Islet of Langerhans (tissue), 1 donor: ENCODE measurements around the gene KCNJ10.
"Not testable (repeated sequence)": the region's sequence is repeated elsewhere in the genome, so short reads cannot be mapped to it uniquely, and the experiment has no call there.

ENCODE experiments used
- FAIRE-seq: peaks from one replicate; lab custom pipeline; 2011; peaks lifted over from hg19 to GRCh38; lab: Jason Lieb, UNC

KCNJ10 gene

DNA sequence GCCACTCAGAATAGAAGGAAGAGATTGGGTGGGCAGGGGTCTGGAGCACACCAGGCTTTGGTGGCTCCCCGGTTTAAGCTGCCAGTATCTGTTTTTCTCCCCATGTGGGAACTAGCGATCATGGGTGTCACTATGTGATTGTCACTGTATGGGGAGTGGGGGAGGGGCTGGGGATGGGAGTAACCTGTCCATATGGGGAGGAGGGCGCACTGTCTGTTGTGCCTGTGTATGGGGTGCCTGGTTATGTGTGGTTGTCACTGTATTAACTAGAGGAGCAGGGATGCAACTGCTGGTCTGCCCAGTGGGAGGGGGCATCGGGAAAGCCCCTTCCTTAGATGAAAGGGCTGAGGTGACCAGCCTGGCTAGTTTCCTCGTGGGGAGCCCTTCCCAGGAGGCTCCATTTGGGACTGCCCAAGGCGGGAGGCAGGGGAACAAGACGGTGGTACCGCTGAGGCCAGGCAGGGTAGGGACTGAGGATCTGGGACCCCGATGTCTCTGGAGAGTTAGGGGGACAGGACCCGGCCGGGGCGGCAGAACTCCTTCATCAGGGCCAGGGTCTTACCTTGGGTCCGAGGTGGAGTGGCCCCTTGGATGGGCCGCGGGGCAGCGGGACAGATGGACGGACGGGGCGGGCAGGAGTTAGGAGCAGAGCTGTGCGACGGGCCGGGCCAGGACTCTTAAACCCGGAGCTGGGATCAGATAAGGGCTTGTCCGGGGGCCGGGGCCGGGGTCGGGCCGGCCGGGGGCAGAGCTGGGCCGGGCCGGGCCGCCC is at the start of gene KCNJ10:
TSS of gene KCNJ10 (minus strand) at position 701 of the 772 bp plus-strand sequence. CDS start 27,628 bp downstream, outside the sequence.
- no peak for FAIRE-seq

DNA sequence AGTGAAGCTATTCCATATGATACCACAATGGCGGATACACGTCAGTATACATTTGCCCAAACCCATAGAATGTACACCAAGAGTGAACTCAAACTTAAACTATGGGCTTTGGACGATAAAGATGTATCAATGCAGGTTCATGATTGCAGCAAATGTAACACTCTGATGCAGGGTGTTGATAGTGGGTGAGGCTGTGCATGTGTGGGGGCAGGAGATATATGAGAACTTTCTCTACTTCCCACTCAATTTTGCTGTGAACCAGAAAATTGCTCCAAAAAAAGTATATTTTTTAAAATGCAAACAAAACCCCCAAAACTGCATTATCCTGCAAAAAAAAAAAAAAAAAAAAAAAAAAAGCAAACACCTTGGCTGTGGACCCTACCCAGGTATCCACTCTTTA is 49.0 kb upstream of the KCNJ10 start:
- FAIRE-seq = no peak

DNA sequence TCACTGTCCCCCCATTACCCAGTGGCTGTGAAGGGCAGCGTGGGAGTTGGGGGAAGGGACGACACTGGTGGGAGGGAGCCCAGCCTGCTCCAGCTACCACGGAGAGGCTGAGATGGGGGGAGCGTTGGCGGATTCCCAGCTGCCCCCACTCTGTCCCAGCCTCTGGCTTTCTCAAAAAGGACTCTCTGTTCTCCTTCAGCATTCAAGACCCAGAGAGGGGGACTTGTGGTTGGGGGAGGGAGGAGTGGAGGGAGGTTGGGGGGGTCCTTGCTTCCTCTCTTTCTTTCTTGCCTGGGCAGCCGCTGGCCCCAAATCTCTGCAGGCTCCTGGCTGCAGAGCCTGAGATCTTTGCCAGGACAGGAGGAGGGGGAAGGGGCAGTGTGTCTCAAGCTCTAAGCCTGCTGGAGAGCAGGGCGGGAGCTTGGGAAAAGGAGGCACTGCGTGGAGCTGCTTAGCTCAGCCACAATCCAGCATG is 47.8 kb upstream of the KCNJ10 start:
- no peak for FAIRE-seq

DNA sequence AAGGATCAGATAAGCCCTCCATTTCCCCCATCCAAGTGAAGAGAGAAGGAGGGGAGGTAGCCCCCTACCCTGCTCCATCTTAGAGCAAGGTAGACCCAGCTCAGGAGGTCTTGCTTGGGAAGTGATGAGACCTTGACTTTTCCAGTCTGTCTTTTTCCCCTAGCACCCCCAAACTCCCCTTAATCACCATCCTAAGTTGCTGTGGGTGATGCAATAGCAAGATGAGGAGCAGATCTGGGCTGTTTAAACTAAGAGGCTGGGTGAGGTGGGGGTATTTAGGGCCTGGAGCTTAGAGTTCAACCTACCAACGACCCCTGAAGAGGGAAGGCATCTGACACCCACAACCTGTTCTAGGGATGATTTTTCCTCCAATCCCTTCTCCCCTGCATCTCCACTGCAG is 47.3 kb upstream of the KCNJ10 start:
- FAIRE-seq = no peak

DNA sequence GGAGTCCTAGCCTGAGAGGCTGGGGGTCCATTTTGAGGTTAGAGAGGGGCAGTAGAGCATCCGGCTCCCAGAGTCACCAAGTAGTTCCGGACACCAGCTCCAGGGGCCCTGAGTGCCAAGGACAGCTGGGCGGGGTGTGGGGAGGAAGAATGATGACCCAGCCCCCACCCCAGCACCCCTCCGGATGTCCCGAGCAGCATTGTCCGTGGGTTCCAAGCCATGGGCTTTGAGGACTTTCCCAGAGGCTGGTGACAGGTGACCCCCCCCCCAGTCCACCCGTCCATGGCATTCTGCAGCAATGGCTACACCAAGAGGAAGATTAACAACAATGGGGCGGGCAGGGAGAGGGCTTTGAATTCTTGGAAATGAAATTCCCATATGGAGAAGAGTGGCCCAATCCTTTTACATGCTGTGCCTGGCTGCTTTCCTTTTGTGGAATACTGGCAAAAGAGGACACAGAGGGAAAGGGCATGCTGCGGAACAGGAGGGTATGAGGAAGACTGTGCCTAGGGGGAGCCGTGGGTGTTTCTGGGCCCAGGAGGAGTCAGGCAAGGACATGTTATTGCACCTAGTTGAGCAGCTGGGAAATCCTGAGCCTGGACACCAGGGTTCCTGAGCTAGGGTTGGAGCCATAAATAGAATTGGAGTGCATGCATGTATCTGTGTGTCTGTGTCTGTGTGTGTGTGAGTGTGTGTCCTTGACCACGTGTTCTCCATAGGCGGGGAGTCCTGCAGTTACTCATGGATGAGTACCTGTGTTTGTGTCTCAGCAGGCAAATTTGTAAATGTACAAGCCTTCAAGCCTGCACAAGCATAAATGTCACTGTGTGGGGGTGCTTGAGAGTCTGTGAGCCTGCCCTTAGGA is 46.6 kb upstream of the KCNJ10 start:
- no peak for FAIRE-seq

DNA sequence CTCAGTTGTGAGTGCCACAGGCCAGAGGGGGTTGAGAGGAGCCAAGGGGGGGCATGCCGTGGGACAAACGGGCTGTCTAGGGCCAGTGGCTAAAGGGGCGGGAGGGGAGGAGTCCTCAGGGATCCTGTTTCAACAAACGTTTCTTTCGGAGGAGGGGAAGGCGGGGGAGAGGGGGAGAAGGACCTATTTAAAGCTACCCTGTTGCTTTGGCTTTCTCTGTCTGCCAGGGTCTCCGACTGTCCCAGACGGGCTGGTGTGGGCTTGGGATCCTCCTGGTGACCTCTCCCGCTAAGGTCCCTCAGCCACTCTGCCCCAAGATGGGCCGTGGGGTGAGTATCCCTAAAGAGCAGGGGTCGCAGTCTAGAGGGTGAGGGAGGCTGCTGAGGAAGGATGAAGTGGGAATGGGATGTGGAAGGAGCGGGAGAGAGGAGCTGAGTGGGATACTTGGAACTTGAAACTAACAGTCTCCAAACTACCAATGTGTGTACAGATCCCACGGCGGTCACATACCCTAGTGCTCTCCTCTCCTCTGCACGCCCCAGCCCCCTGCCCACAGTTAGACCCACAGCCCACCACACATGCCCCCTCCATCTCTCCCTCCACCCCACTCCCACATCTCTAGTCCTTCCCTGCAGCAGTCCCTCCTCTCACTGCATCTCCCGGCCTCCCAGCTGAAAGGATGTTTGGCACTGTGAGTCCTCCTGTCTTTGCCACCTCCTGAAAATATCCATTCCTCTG is 45.8 kb upstream of the KCNJ10 start, which contains the start of gene ATP1A2:
TSS of gene ATP1A2 (plus strand) at position 215 of the 738 bp plus-strand sequence. CDS start at position 318, 103 bp downstream.
- no peak for FAIRE-seq

DNA sequence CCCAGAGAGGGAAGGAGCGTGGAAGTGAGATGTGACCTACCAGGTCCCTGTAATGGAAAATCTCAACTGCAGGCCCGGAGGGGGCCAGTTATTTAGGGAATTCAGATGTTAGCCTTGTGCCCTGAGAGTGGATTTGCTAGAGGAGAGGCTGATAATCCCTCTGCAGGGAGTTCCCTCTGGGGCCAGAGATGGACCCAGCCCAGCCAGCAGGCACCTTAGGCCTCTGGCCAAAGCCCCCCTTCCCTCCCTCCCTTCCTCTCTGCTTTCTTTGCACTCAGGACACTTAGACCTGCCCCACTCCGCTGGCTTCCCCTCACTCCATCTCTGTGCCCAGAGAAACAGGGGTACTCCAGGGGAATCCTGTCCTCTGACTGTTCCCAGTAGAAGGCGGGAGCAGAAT is 44.1 kb upstream of the KCNJ10 start:
- FAIRE-seq = no peak

DNA sequence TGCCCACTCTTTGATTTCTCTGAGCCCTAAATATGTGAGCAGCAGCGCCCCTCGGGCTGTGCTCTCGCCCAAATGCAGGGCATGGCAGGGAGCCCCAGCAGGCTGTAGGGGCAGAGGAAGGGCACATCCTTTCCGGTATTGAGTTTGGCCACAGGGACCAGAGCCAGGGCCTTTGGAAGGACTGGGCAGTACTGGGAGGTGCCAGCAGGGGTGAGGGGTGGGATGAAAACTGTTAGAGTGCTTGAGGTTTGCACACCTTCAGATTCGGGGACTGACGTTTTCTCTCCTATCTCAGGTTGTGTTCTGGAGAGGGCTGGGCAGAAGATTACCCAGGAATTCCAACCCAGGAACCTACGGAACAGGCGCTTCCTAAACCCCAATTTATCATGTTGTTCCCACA is 43.4 kb upstream of the KCNJ10 start:
- no peak for FAIRE-seq

DNA sequence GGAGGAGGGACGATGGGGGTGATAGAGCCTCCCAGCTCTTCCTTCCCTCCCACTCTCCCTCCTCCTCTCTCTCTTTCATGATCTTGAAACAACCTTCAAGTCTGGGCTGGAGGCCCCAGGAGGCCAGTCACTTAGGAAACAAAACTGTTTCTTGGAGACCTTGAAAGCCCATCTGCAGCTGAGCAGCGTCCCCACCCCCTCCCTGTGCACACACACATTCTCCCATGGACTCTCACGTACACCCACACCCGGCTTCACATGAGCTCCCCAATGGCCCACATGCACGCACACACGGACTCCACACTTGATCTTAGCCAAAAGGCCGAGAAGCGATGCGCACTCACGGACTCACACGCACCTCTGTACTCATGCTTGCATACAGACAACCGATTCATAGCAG is 42.4 kb upstream of the KCNJ10 start:
- no peak for FAIRE-seq

DNA sequence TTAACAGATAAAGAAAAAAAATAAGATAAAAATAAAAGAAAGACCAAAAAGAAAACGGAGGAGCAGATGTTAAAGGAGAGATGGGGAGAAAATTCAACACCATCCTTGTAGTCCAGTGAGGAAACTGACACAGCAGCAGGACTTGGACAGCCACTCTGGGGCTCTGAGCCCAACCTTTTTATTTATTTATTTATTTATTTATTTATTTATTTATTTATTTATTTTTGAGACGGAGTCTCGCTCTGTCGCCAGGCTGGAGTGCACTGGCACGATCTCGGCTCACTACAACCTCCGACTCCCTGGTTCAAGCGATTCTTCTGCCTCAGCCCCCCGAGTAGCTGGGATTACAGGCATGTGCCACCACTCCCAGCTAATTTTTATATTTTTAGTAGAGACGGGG is 41.5 kb upstream of the KCNJ10 start:
- FAIRE-seq = not testable (repeated sequence)

DNA sequence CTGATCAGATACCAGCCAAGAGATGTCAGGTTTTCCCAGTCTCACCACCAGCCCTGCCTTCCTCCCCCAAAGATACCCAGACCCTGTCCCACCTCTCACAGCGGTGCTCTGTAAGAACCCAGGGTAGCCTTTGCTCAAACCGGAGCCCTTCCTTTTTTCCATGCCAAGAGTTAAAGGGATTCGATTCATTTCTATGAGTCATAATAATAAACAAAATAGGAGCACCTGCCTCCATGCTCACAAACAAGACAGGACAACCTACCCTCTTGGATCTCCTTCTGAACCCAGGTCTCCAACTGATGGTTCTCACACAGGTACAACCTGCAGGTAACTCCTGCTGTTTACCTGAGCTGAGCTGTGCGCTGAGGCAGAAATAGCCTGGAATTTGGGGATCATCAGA is 39.7 kb upstream of the KCNJ10 start:
- no peak for FAIRE-seq

DNA sequence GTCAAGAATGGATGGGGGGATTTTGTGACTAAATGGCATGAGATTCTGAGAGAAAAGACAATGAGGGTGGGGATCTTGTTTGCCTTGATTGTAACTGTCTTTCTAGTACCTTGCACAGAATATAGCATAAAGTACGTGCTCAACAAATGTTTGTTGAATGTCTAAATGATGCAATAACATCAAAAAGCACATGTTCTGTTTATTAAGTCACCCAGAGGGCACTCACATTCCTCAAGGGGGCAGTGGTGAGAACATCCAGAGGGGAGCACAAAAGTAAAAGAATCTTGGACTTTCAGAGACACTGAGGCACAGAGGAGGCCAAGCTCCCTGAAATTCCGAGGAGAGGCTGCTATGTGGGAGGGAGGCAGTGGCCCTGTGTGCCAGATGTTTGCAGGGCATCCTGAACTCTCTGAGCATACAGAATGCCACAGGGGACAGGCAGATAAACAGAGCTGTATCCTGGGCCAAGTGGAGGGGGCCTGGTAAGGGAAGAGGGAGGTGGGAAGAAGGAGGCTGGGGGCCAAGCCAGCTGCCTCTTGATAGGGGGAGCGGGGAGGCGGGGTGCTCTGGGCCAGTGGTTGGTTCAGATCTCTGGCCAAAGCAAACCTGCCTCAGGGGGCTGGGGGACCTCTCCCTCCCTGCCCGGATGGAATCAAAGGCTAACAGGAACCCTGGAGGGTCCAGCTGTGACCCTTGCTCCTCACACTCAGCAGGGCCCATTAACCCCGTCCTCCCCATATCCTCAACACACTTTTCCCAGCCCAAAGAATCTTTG is 39.1 kb upstream of the KCNJ10 start:
- FAIRE-seq = no peak

DNA sequence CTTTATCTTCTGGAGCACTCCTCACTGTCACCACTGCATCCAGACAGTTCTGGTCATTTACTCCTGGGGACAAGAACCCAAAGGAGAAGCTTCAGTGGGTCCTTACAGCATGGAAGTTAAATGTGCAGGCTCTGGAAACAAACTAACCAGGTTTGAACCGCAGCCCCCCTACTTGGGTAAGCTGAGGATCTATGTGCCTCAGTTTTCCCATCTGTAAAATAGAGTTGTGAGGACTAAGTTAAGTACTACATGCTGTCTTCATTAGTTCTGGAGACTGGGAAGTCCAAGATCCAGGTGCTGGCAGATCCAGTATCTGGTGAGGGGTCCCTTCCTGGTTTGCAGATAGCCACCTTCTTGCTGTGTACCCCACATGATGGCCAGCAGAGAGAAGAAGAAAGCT is 37.6 kb upstream of the KCNJ10 start:
- FAIRE-seq = no peak

DNA sequence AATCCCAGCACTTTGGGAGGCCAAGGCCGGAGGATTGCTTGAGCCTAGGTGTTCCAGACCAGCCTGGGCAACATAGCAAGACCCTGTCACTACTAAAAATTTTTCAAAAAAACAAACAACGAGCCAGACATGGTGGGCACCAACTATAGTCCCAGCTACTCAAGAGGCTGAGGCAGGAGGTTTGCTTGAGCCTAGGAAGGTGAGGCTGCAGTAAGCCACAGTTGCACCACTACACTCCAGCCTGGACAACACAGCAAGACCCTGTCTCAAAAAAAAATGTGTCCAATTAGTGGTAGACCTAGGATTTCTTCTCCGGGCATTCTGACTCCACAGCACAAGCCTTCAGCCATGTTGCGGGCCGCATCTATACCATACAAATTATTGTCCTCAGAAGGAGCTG is 35.2 kb upstream of the KCNJ10 start:
- no peak for FAIRE-seq

DNA sequence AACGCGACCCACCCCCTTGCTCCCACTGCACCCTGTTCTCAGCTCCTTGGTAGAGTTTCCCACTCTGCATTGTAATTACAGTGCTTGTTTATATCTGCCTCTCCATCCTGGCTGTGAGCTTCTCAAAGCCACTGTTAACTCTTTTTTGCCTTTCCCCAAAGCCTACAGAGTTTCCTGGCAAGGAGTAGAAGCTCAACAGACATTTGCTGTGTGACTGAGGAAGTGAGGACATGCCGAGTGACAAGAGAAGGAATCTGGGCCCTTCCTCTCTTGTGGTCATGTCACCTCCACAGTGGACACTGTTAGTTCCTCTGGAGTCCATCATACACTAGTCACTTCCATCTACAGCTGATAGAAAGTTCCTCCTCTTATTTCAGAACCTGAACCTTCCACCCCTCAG is 34.5 kb upstream of the KCNJ10 start:
- FAIRE-seq = no peak

DNA sequence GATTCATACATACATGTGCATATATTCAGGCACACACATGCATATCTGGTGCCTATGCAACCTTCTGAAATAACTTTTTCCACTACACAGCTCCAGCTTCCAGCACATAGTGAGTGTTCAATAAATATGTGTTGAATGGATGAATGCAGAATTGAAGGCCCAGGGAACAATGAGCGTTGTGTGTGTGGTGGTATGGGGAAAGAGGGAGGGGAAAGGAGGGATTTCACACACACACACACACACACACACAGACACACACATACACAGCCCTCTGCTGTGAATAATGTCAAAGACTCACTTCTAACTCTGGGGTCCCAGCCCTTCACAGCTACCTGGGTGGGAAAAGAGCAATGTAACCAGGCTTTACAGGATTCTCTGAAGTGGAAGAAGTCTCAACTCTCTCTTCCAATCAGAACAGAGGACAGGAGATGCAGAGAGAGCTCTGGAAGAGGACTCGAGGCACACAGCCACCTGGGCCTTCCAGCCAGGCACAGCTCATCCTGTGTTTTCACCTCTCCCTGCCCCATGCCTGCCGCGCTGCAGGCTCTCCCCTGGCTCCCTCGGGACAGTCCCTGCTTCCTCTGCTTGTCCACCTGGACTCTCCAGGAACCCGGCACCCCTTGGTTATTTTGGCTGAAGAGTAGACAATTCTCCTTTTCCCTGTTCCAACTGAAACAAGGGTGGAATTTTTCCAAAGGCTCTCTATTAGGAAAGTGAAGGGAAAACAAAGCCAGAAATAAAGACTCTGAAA is 33.9 kb upstream of the KCNJ10 start:
- no peak for FAIRE-seq

DNA sequence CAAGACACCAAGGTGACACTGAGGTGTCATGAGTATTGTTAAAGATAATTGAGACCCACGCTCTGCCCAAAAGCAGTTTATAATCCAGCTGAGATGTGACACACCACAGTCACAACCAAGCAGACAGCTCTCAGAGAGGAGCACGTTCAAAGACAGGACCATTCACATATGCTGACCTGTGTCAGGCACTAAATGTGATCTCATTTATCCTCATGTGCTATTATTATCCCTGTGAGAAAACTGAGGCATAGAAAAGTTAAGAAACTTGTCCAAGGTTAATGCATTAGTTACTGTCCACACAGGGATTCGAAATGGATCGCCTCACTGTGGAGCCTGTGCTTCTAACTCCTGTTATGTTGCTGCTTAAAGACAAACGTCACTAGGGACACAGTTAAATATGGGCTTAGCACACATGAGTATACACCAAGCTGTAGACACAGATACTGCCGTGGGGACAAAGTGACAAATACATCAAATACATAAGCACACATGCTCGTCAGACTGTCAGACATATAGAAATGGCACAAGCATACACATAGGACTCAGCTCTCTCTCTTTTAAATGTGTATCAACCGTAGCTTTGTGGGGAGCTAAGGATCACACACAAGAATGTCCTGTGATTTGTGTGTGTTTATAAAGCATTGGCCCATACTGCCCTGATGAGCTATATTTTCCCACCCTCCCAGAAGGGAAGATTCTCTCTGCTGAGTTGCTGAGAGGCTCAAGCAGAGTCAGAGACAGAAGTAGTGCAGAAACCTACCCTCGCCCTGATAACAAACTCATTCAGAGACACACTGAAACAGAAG is 32.0 kb upstream of the KCNJ10 start:
- no peak for FAIRE-seq

DNA sequence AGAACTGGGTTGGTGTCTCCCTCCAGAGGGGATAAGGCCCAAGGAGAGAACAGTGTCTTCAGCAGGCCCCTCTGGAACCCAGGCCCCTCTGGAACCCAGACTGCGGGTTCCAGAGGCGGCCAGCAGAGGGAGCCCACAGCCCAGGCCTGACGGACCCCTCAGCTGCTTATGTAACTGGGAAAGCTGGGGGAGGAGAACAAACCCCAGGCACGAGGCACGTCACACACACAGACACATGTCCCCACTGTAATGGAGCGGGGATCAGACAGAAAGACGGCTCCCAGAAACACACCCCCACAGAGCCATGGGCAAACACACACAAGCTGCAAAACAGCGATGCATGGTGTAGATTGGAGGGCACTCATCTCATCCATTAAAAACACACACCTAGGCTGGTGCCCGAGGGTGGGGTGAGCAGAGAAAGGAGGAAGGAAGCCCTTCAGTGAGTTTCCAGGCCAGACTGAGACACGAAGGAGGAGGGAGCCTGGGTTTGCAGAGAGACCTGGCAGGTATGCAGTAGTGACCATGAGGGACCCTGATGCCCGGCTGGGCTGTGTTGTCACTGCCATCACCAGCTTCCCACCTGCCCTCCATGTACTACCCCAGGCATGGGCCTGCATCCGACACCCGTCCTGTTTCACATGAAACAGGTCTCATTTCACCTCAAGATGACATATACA is 31.2 kb upstream of the KCNJ10 start:
- no peak for FAIRE-seq

DNA sequence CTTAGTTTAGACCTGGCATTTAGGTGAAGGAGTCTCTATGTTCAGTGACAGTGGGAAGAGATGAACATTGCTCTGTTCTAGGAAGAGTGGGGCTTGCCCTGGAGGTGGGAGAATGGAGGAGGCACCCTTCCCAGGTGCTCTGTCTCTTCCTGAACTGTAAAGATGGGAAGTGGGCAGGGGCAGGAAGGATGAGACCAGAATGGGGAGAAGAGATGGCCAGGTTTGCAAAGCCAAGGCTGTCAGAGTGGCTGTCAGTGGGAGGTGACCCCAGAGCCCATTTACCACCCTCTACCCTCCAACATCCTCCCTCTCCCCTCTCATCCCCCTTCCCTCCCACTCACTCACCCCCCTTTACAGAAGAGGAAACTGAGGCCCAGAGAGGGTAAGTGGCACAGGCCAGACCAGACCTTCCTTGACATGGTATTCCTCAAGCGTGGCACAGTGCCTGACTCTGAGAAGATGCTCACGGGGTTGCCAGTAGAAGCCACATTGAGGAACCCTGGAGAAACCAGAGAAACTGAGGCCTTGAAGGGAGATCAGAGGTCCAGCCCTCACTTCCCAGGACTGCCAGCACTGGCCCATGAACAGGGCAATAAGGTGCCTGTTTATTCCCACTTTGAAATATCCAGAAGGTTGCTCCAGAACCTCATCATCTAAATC is 29.9 kb upstream of the KCNJ10 start:
- FAIRE-seq = no peak
